Keratinocyte (primary cell): Measurements from ENCODE around the gene PNMA6F. TPM values are rescaled to one million over a fixed set of nuclear protein-coding genes. Genes with fewer than 3 reads are reported as not detected.
"Not testable (repeated sequence)": the region's sequence is repeated elsewhere in the genome, so short reads cannot be mapped to it uniquely, and the experiment has no call there.

Source experiments
- DNase-seq: peaks from one replicate; pipeline ENCODE4 v3.0.0-alpha.2; 2011; ENCODE audit warnings: low read depth, missing footprints, low spot score
- FAIRE-seq: peaks from 2 replicates; lab custom pipeline; 2011; peaks lifted over from hg19 to GRCh38; lab: Jason Lieb, UNC
- H2AFZ ChIP-seq: 2 replicates; pipeline ENCODE4 v1.6.0; 2012; ENCODE audit warnings: low read length, control low read depth, inconsistent platforms; ENCODE audit not compliant: control insufficient read depth
- H3K27ac ChIP-seq: 2 replicates; pipeline ENCODE4 v1.5.1; 2011; ENCODE audit warnings: low read length; ENCODE audit not compliant: control insufficient read depth, insufficient read depth
- H3K27me3 ChIP-seq: 3 replicates; pipeline ENCODE4 v1.6.0; 2011; ENCODE audit warnings: low read length; ENCODE audit not compliant: control insufficient read depth, insufficient read depth; ENCODE audit errors: extremely low read depth
- H3K36me3 ChIP-seq, 2 experiments: 2 replicates in 1 of 2; 3 replicates in 1 of 2; pipeline ENCODE4 v1.5.1; 2011; ENCODE audit warnings: low read length in 2 of 2, mild to moderate bottlenecking in 1 of 2; ENCODE audit not compliant: control insufficient read depth in 2 of 2, insufficient read depth in 2 of 2; ENCODE audit errors: extremely low read depth in 1 of 2
- H3K4me1 ChIP-seq: 3 replicates; pipeline ENCODE4 v1.5.1; 2011; ENCODE audit warnings: low read length; ENCODE audit not compliant: control insufficient read depth, insufficient read depth; ENCODE audit errors: extremely low read depth
- H3K4me2 ChIP-seq: 3 replicates; pipeline ENCODE4 v1.6.0; 2011; ENCODE audit warnings: low read depth, low read length; ENCODE audit not compliant: control insufficient read depth, insufficient read depth; ENCODE audit errors: extremely low read depth
- H3K4me3 ChIP-seq, 3 experiments: fragments of 200-600 bp in 1 of 3; sonication (generic) in 1 of 3; 2 replicates in 2 of 3; 3 replicates in 1 of 3; pipeline ENCODE4 v1.5.1; 2011 to 2016; ENCODE audit warnings: low read length in 3 of 3, mild to moderate bottlenecking in 3 of 3, control low read depth in 2 of 3, inconsistent platforms in 1 of 3, low read depth in 1 of 3, mixed read lengths in 1 of 3, mixed run types in 1 of 3, moderate library complexity in 1 of 3; ENCODE audit not compliant: control insufficient read depth in 2 of 3, insufficient read depth in 2 of 3; ENCODE audit errors: extremely low read depth in 1 of 3
- H3K79me2 ChIP-seq: 2 replicates; pipeline ENCODE4 v1.6.0; 2012; ENCODE audit warnings: low read length; ENCODE audit not compliant: control insufficient read depth, insufficient read depth
- H3K9ac ChIP-seq: 3 replicates; pipeline ENCODE4 v1.6.0; 2011; ENCODE audit warnings: low read length; ENCODE audit not compliant: control insufficient read depth, insufficient read depth; ENCODE audit errors: extremely low read depth
- H3K9me1 ChIP-seq: 3 replicates; pipeline ENCODE4 v1.6.0; 2011; ENCODE audit warnings: low read length; ENCODE audit not compliant: control insufficient read depth, insufficient read depth; ENCODE audit errors: extremely low read depth
- H3K9me3 ChIP-seq: 2 replicates; pipeline ENCODE4 v1.5.1; 2012; ENCODE audit warnings: low read depth, low read length; ENCODE audit not compliant: control insufficient read depth
- H4K20me1 ChIP-seq: 3 replicates; pipeline ENCODE4 v1.6.0; 2011; ENCODE audit warnings: low read length; ENCODE audit not compliant: control insufficient read depth, insufficient read depth; ENCODE audit errors: extremely low read depth
- dilution Hi-C: fragments of 300-500 bp; cut with MboI; formaldehyde crosslinking; loops from one replicate; pipeline ENCODE4 v1.7.0; 2020; ENCODE audit warnings: low sequenced_read_pairs; ENCODE audit not compliant: extremely low pct_ligation_motif_present
- polyA plus RNA-seq, 5 experiments: library from polyadenylated mRNA; depleted of rRNA in 3 of 5; stranded (reverse) in 3 of 5; stranded (forward) in 1 of 5; unstranded in 1 of 5; fragments of >200 nt; gene quantifications; 1 replicate in 1 of 5; 2 replicates in 3 of 5; 3 replicates in 1 of 5; pipeline versions ENCODE4 v1.2.1 to v1.2.3, GENCODE V29; 2011 to 2012; ENCODE audit warnings: missing spikeins in 2 of 5, low read depth in 1 of 5, low replicate concordance in 1 of 5
- small RNA-seq, 3 experiments: library from RNA; depleted of rRNA; stranded (forward); fragments of <200 nt; gene quantifications; one replicate each; pipeline ENCODE3, GENCODE V24; 2012; ENCODE audit warnings: low read depth in 3 of 3, low replicate concordance in 1 of 3; ENCODE audit not compliant: insufficient read length in 3 of 3

The PNMA6F gene
- polyA plus RNA-seq, 1 donor (not counting 4 experiments of a cell fraction or from before 2014, with no cell fraction given) = not detected

DNA sequence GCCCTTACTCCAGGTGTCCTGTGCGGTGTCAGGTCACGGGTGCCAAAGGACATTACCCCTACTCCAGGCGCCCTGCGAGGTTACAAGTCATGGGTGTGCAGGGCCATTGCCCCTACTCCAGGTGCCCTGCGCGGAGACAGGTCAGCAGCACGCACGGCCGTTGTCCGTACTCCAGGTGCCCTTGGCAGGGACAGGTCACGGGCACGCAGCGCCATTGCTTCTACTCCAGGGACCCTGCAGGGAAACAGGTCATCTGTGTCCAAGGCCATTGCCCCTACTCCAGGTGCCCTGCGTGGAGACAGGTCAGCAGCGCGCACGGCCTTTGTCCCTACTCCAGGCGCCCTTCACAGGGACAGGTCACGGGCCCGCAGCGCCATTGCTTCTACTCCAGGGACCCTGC is 49.0 kb downstream of the PNMA6F start:
- H3K27ac ChIP-seq, H2AFZ ChIP-seq, H3K9me3 ChIP-seq, H3K4me2 ChIP-seq, DNase-seq, H3K36me3 ChIP-seq, H3K4me1 ChIP-seq, H4K20me1 ChIP-seq, H3K9me1 ChIP-seq, H3K4me3 ChIP-seq, H3K79me2 ChIP-seq, H3K27me3 ChIP-seq, FAIRE-seq, dilution Hi-C loops, H3K9ac ChIP-seq: not testable (repeated sequence)

DNA sequence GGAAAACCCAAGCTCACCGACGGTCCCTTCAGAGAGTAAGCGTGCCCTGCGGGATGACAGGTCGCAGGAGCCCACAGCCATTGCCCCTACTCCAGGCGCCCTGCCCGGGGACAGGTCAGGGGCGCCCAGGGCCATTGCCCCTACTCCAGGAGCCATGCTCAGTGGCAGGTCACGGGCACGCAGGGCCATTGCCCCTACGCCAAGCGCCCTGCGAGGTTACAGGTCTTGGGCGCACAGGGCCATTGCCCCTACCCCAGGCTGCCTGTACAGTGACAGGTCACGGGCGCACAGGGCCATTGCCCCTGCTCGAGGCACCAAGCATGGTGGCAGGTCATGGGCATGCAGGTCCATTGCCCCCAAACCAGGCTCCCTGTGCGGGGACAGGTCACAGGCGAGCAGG is 49.5 kb downstream of the PNMA6F start:
- dilution Hi-C loops, H3K9me3 ChIP-seq, H3K9ac ChIP-seq, H3K27ac ChIP-seq, H3K36me3 ChIP-seq, H2AFZ ChIP-seq, H3K9me1 ChIP-seq, H3K27me3 ChIP-seq, H3K79me2 ChIP-seq, H3K4me2 ChIP-seq, FAIRE-seq, H3K4me1 ChIP-seq, DNase-seq, H3K4me3 ChIP-seq, H4K20me1 ChIP-seq: not testable (repeated sequence)

Small RNA genes within 50 kb of the gene (small RNA-seq; reads per million reads assigned to genes)
- gene AC152007.1 = 0 reads per million in 3 experiments

Other genes with a start within 250 kb of the PNMA6F start
- gene PNMA6A, start 249.3 kb downstream of the PNMA6F start, polyA plus RNA-seq = 0.14 to 0.41 TPM (median 0.16 TPM) in 3 replicates
- not detected in 3 replicates for gene MAGEA1, start 142.5 kb downstream of the PNMA6F start, polyA plus RNA-seq
- gene ZNF275, start 12.4 kb upstream of the PNMA6F start, polyA plus RNA-seq = 3.4 to 6.4 TPM (median 5.3 TPM) in 3 replicates
- gene PNMA6E, start 79.6 kb upstream of the PNMA6F start, polyA plus RNA-seq = not detected in 3 replicates
- gene ZFP92, start 89.7 kb upstream of the PNMA6F start, polyA plus RNA-seq = 0.44 to 1.1 TPM (median 0.64 TPM) in 3 replicates
- gene TREX2, start 124.3 kb upstream of the PNMA6F start, polyA plus RNA-seq = 0.28 to 0.49 TPM (median 0.31 TPM) in 3 replicates
- gene HAUS7, start 148.8 kb upstream of the PNMA6F start, polyA plus RNA-seq = 9.2 to 23.1 TPM (median 13.8 TPM) in 3 replicates
- 0.03 to 0.12 TPM (median 0.07 TPM) in 3 replicates for gene BGN, start 173.2 kb upstream of the PNMA6F start, polyA plus RNA-seq
- gene ATP2B3, start 195.9 kb upstream of the PNMA6F start, polyA plus RNA-seq = not detected in 3 replicates